HG03354 (cell line): Measurements from ENCODE around the gene WNT7B.
"Not testable (repeated sequence)": the region's sequence is repeated elsewhere in the genome, so short reads cannot be mapped to it uniquely, and the experiment has no call there.

ENCODE experiments used
- ATAC-seq: cut with Tn5 transposase; IDR thresholded peaks from one replicate; pipeline ENCODE4 v1.9.1; 2021; ENCODE audit warnings: mild to moderate bottlenecking; ENCODE audit not compliant: unreplicated experiment, poor library complexity, severe bottlenecking

The WNT7B gene

GRCh38 chr22:46008836-46009596 lies 32.1 kb upstream of the WNT7B start:
- ATAC-seq = no peak

GRCh38 chr22:46008291-46008690 lies 31.3 kb upstream of the WNT7B start:
- no peak for ATAC-seq

GRCh38 chr22:46007848-46008261 lies 30.9 kb upstream of the WNT7B start:
- no peak for ATAC-seq

- no peak for ATAC-seq
These were observed 30.3 kb upstream of the WNT7B start for GRCh38 chr22:46007003-46007847.

- no peak for ATAC-seq
These were observed 29.5 kb upstream of the WNT7B start for GRCh38 chr22:46006379-46007002.

GRCh38 chr22:46005116-46005705 lies 28.2 kb upstream of the WNT7B start:
- ATAC-seq = not testable (repeated sequence)

GRCh38 chr22:46004105-46004866 lies 27.3 kb upstream of the WNT7B start:
- no peak for ATAC-seq

- ATAC-seq = no peak
These were observed 26.5 kb upstream of the WNT7B start for GRCh38 chr22:46003271-46004091.

GRCh38 chr22:46002757-46003270 lies 25.9 kb upstream of the WNT7B start:
- ATAC-seq = no peak

- no peak for ATAC-seq
These were observed 24.6 kb upstream of the WNT7B start for GRCh38 chr22:46001426-46002106.

- no peak for ATAC-seq
These were observed 24.1 kb upstream of the WNT7B start for GRCh38 chr22:46001046-46001425.

GRCh38 chr22:46000081-46001027 lies 23.4 kb upstream of the WNT7B start:
- no peak for ATAC-seq

GRCh38 chr22:45999379-45999971 lies 22.5 kb upstream of the WNT7B start:
- ATAC-seq = no peak

- no peak for ATAC-seq
These were observed 21.8 kb upstream of the WNT7B start for GRCh38 chr22:45998638-45999378.

GRCh38 chr22:45997777-45998637 lies 21.0 kb upstream of the WNT7B start:
- no peak for ATAC-seq
